CD4-positive, alpha-beta T cell treated with Interleukin-1 beta for 1 hour (primary cell): ENCODE data around the gene PSD.

Experiments used
- DNase-seq, 2 donors: peaks; one replicate each; pipeline ENCODE4 v3.0.0-alpha.2; 2020 to 2022

Gene PSD

DNA sequence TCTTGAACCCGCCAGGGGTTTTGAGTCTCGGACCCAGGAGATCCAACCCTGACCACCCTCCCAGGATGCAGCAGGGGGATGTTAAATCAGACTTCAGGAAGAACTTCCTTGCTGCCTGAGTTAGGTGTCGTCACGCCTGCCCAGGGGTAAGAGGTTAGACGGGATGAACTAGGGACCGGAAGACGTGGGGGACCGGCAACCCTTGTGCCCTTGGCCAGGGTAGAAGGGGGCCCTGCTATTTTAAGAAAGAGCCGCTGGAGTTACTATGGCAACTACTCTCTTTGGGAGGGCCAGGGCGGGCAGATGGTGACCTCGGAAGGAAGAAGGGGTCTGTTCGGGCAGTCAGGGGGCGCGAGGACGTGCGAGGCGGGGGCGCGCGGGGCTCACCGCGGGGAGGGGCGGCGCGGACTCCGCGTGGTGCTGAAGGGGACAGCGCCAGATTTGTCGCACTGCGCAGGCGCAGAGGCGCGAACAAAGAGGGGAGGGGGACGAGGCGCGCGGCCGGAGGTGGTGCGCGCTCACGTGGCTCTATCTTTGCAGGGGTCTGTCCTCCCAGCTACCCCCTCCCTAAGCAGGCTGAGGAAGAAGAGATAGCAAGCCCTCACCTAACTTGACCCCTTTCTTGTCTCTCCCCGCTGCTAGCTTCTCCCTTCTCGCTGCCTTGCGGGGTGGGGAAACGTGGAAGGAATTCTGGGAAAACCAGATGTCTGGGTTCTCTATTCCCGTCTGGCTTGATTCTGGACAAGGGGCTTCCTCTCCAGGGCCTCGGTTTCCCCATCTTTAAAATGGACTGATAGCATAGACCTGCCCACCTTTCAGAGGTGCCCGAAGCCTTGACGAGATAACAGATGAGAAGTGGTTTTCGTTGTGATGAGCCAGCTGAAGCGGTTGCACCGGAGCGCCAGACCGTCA is 940 bp upstream of the PSD start:
- DNase-seq = peak; percentile 61 to 74

DNA sequence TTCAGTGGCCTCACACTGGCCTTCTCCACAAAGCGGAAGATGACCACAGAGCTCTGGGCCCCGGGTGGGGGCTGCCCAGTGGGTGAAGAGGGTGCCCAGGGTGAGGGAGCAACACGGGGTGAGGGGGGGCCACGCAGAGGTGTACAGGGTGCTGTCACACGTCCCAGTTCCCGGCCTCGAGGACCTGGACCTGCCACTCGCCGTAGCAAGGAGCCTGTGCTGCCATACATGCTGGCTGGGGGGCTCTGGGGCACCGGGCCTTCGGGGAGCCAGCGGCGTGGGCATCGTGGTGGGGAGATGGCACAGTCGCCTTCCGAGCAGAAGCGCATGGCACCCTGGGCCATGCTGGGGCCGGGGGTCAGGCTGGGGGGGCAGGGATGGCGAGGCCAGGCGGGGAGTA is 1.9 kb downstream of the PSD start:
- no peak for DNase-seq

DNA sequence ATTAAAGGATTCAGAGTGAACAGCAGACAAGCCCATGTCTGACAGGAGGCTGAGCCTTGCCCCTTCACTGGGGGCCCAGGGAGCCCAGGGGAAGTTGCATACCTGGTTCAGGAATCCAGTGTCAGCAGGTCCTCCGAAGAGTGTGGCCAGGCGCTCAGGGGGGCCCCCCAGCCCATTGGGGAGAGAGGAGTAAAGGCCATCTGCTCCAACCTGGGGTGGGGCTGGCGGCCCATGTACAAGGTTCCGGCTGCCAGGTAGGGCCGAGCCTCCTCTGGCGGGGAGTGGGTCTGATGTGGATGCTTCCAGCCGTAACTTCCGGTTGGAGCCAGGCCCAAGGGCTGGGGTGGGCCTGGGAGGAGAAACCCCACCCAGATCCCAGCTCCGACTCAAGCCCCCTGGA is 2.3 kb downstream of the PSD start:
- no peak for DNase-seq

DNA sequence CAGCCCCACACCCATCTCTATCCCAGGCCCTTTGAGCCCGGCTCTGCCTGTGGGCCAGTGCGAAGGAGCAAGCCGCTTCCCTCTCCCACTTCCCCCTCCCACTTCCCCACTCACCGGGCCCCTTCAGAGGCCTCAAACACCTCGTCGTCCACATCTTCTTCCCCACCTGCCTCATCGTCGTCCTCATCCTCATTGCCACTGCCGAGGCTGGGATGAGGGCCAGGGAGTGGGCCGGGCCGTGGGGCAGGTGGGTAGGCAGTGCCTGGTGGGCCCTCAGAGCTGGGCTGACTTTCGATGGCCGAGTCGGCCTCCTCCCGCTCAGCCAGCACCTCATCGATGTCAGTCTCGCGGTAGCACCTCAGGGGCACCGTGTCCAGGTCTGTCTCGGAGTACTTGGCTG is 3.8 kb downstream of the PSD start:
- no peak for DNase-seq

DNA sequence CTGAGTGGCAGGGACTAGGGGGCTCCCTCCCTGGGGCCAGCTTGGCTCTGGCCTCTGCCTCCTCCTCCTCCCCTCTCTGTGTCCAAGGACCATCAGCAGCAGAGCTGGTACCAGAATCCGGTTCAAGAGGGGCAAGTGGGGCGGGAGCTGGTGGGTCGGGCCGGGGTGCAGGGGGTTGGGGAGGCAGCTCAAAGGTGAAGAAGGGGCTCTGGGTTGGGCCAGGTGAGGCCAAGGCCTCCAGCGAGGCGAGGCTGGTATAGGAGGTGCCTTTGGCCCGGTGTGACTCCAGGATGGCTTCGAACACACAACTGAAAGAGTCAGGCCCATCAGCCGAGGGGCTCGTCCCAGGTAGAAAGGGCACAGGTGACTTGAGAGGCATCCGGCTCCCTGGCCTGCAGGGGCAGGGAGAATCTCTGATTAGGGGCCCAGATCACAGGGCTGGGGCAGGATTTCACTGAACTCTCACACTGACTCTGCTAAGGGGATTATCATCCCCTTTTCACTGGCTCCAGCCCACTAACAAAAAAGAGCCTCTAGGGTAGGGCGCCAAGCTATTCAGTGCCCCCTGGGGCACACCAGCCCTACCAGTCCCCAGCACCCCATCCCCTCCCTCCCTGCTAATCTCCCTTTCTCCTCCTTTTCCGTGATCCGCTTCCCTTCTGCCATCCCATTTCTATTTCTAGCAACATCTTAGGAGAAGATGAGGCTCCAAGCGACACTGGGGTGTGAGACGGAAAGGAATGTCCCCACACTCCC is 4.6 kb downstream of the PSD start:
- DNase-seq = no peak

DNA sequence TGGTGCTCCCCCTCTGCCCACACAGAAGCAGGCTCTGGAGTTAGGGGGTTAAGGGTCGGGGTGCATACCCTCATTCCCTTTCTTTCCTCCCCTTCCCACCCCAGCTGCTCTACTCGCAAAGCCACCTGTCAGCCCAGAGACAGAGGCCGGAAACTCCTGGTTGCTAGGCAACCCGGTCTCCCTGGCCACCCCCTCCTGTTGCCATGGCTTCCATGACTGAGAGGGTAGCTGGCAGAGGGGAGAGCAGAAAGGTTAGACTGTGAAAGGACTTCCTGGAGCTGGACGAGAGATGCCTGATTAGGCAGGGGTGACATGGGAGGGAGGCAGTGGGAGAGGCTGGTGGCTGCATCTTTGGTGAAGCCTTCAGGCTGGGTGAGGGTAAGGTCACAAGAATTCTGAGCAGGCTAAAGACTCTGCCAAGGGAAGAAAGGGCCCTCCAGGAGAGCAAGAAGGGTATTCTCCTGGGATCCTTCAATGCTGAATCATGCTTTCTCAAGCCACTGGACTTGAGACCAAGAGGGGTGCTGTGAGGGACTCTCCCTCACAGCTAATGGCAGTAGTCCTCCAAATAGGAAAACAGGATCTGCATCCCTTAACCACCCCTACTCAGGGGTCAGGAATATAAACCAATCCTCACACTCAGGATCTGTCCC is 5.4 kb downstream of the PSD start:
- DNase-seq = peak; percentile 53 to 61

DNA sequence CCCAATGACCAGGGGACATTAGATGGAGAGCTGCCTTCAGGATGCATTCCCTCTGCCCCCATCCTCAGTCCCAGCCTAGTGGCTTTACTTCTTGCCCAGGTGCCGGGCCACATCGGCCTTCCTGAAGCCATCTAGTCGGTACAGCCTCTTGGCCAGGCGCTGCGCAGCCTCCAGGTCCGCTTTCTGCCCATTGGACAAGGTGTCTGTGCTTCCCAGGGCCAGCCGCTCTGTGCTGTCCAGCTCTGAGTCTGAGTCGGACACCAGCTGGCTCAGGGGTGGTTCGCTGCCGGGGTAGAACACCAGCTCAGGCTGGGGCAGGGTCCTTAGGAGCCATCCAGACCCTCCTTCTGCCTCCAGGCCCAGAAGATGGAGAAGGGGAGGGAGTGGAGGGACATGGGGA is 6.3 kb downstream of the PSD start:
- DNase-seq = no peak

DNA sequence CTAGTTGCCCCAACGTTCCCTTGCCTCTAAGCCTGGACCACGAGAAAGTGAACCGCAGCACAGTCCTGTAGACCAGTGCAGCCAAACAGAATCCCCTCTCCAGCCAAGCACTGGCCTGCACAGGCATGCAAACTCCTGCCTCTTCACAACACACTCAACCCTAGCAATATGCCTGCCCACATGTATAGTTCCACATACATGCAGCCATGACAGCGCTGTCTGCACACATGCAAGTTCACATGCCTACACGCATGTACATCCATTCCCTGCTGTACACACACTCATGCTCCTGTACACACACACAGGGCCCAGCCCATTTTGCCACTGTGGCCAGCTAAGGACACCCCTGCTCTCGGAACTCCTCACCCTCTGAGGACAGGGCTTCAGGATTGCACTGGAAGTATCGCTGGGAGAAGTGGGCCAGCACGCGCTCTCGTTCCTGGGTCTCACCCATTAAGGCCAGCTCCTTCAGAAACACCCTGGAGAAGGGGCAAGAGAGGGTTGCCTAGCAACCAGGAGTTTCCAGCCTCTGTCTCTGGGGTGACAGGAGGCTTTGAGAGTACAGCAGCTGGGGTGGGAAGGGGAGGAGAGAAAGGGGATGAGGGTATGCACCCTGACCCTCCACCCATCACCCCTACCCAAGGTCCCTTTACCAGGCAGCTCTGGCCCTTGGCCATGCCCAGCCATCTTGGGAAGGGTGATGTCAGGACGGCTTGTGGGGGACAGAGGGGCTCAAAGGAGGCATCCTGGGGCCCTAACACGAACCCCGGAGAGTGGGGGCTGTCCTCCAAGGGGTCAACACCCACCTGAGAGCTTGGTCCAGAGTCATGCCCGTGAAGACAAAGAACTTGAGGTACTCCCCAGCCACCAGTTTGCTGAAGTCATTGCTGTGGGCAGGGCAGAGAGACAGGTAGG is 7.0 kb downstream of the PSD start:
- no peak for DNase-seq

DNA sequence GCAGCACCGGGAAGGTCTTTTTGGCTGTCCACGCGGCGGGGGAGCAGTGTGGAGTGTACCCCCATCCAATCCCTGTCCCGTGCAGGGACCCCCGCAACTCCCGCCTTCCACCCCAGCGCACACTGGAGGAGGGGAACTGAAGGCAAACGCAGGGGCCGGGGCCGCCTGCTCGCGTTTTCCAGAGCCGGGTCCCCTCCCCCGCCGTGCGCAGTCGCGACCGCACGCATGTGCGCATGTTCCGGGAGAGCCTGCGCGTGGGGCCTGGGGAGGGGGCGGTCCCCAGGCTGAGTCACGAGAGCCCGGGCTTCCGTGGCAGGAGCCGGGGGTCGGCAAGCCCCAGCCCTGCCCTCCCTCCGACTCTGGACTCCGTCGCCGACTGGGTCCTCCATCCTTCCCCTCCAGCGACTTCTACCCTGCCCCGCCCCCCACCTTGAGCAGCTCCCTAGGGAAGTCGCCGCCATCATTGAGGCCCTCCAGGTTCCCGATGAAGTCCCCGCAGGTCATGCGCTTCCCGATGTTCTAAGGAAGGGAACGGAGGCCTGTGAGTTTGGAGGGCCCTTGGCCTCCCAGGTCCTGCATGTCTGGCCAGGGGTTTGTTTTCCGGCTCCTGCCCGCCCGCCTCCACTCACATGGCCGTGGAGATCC is 8.0 kb downstream of the PSD start:
- DNase-seq = peak; percentile 50 to 57

DNA sequence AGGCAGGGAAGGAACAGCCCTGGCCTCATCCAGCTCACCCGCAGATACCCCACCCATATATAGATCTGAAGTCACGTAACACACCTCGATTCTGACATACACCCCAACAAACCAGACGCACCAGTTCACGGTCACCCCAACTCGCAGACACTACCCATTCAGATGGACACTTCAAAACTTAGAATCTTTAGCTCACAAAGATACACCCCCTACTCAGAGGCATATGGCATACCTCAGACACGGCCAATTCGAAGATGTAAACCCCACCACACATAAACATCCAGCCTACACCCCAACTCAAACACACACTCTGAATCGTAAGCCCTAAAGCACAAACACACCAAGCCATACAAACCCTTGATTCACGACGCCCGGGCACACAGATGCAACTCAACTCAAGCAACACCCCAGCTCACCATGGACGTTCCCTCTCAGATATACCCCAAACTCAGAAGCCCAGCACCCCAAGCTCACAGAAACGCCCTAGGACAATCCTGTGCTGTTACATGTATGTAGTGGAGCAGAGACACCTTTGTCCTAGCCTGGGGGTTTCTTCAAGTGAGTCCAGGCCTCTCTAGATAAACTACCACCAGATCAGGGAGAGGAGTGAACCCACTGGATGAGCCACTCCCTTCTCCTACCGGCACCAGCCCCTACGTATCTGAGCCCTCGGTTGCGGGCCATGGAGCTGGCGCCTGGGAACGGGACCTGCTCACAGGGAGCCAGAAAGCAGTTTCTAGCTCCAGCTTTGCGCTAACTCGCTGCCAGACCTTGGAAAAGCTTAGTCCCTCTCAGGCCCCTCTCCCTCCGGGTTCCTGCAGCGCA is 8.8 kb downstream of the PSD start:
- no peak for DNase-seq

DNA sequence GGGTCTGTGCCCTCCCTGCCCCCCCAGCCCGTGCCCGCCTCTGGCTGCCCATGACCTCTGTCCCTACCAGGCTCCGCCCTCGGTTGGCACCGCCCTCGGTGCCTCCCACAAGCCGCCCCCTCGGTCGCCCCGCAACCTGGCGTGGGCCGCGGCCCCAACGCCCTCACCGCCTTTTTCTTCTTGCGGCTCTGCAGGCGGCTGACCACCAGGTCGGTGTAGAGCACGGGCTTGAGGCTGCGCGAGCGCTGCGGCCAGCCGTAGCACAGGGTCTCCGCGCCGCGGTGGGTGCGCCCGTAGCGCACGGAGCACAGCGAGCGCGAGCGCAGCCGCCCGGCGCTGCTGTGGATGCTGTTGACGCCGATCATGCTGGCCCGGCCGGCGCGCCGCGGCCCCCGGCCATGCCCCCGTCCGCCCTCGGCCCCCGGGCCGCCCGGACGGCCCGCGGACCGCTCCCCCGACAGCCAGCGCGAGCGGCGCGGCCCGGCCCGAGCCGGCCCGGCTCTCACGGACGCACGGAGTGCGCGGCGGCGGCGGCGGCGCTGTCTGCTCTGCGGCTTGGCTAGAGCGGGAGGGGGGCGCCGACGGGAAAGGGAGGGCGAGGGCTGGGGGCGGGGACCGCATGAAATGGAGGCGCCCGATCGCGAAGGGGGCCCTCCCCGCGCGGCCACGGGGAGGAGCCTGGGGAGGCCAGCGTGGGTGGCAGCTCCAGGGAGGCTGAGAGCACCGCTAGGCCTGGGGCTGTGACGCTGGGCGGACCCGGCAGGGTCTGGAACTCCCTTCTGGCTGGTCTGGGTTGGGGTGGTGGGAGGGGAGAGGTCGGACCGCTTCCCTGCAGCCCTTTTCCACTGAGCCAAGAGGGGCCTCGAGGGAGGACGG is 9.6 kb downstream of the PSD start:
- peak; percentile 72 to 77 for DNase-seq

DNA sequence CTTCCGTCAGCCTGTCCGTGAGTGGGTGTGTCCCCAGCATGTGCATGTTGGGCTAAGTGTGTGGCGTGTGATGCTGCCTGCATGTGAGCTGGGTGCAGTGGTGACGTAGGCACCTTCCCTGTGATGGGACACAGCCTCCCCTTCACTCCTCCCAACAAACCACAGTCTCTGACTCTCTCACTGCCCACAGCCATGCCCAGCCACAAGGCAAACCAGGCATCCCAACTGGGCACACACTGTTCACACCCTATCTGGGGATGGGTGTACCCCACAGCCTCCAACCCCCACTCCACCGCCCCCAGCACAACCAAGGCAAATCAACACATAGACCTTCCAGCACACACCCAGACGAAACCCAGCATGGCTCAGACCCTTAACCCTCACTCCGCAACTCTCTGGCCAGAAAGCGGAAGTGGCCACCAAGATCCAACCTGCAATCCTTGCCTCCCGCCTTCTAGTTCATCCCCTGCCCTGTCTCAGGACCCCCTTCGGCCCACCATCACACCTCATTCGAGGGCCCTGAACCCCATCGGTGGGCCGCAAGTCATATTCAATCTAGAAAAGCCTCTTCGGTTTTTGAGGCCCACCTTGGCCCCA is 10.4 kb downstream of the PSD start:
- DNase-seq = peak in 1 of 2 donors; percentile 15

DNA sequence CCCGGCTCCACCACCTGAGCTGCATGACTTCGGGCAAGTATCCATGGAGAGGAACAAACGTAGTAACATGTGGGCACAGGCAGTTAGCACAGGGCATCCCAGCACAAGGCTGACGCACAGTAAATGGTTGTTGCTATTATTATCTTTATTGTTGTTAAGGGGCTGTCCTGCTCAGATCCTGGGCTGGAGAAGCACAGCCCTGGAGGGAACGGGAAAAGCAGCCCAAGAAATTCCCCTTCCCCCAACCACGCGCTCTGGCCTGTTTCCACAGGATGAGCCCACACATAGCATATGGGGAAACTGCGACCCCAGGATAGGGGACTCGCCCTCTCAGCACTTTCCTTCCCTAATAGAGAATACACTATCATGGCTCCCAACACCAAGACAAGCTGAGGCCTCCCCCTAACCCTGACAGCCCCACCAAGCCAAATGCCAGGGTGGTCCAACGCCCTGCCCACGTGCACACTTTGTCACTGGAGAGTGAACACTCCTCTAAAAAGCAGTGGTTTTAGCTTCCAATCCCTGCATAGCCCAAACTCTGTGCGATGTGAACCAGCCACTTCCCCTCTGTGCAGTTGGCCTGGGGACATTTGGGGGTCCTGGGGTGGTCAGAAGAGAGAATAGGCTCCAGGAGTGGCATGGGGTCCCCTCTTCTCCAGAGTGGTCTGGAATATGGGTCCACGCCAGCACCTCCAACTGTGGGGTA is 11.0 kb downstream of the PSD start:
- DNase-seq = peak in 1 of 2 donors; percentile 11

DNA sequence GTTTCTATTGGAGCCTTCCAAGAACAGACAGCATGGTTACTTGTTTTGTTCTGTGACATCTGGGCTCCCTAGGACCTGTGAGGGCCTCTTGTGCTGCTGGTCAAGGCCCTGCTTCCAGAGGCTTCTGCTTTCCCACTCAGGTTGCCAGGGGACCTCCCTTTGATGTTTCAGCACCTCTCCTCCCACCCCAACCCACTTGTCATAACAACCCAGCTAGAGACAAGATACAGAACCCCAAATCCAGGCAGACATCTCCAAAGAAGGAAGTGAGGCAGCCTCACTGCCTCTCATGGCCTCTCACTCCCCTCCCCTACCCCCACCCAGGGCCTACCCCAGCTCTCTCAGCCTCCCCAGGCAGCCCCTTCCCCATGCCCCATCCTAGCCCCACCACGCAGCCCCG is 11.8 kb downstream of the PSD start:
- DNase-seq = peak in 1 of 2 donors; percentile 25

DNA sequence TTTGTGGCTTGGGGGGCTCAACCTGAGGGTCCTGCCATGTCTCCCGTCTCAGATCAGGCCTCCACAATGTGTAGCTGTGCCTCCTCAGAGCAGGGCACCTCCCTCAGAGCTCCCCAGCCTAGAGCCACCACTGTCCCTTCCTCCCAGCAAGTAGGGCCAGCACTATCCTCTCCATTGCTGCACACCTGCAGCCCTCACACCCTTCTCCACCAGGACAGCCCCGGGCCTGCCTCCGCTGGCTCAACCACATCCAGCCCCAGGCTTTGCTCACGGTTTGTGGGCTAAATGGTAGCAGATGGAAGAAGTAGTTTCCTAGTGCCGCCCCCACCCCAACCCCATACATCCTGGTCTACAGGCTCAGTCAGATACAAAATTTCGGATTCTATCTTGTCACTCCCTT is 13.0 kb downstream of the PSD start:
- peak in 1 of 2 donors; percentile 39 for DNase-seq

DNA sequence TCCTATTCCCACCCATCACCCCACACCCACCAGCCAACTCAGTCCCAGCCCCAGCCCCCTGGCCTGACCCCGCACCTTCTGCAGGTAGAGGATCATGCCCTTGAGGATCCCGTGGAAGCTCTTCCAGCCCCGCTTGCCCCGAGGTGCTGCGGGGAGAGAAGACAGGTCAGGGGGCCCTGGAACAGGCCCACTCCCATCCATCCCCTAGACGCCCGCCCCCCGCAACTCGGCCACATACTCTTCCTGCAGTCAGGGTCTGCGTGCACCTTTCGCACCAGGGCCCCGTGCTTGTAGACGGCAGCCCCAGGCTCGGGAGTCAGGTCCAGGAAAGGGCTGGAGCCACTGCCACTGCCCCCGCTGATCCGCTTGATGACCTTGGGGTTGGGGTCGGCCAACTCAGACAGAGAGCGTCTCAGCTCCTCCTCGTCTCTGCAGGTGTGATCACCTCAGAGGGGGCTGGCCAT is 13.4 kb downstream of the PSD start:
- DNase-seq = peak in 1 of 2 donors; percentile 36

DNA sequence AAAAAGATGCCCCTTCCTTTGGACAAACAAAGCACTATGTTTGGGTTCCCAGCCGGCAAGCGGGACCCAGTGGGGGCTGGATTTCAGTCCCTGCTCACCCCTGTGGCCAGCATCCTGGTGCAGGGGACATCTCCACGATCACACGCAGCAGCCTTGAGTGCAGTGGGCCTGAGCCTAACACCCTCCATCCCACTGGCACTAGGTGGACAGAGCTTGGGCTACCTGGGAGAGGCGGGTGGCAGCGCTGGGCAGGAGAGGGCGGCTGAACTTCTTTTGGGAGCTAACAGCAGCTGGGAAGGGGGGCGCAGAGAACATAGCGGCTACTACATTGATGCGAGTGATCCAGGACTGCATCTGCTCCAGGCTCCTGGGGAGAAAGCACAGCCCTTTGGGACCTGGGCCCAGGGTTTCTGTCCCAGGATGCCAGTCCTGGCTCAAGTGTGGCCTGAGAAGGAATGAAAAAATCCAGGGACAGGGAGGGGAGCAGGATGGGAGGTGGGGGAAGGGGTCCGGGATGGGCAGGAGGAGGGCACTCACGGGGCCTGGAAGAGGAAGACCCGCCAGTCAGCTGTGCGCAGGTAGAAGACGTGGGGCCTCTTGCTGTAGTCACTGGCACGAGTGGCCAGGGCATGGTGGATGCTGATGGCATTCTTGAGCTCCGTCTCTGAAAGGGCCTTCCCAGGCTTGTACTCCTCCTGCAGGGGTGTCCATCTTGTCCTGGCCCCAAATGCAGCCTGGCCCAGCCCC is 14.1 kb downstream of the PSD start:
- peak; percentile 26 to 40 for DNase-seq

DNA sequence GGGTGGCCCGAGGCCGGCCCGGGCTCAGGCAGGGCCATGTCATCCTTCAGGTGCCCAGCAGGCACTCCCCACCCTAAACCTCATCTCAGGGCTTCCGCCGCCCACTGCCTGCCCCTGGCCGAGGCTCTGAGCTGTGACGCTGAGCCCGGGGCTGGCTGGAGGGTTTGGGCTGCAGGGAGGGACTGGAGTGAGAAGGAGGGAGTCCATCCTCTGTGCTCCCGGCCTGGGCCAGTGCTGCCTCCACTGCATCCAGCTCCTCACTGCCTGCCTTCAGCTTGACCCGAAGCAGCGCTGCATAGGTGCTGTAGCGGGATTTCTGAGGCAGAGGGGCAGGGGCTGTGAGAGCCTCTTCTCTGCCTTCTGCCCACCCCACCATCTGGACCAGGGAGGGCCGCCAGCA is 15.5 kb downstream of the PSD start:
- DNase-seq = peak in 1 of 2 donors; percentile 13
